Loucy (cell line): ENCODE results near the gene KIRREL1.
"Not testable (repeated sequence)": the region's sequence is repeated elsewhere in the genome, so short reads cannot be mapped to it uniquely, and the experiment has no call there.

Experiments
- H2AFZ ChIP-seq: fragments of 200-600 bp; sonication (generic); 2 replicates; pipeline ENCODE4 v1.6.0; 2016; ENCODE audit warnings: antibody characterized with exemption, mild to moderate bottlenecking, low read length, moderate library complexity
- H3F3A ChIP-seq: fragments of 200-600 bp; 2 replicates; pipeline ENCODE4 v1.6.0; 2016; ENCODE audit warnings: antibody characterized with exemption, low read depth, mild to moderate bottlenecking
- H3K27me3 ChIP-seq: fragments of 200-600 bp; sonication (generic); 2 replicates; pipeline ENCODE4 v1.6.1; 2014; ENCODE audit warnings: low read length, mild to moderate bottlenecking; ENCODE audit not compliant: insufficient read depth, poor library complexity, severe bottlenecking
- H3K36me3 ChIP-seq: fragments of 200-600 bp; sonication (generic); 2 replicates; pipeline ENCODE4 v1.6.1; 2016; ENCODE audit warnings: low read length; ENCODE audit not compliant: insufficient read depth
- H3K4me1 ChIP-seq: fragments of 200-600 bp; sonication (generic); 2 replicates; pipeline ENCODE4 v1.5.1; 2014; ENCODE audit warnings: low read length, mild to moderate bottlenecking; ENCODE audit not compliant: insufficient read depth, poor library complexity, severe bottlenecking
- H3K4me2 ChIP-seq: fragments of 200-600 bp; sonication (generic); 2 replicates; pipeline ENCODE4 v1.6.0; 2014; ENCODE audit warnings: antibody characterized with exemption, low read length, low read depth, mild to moderate bottlenecking; ENCODE audit not compliant: poor library complexity, severe bottlenecking
- H3K4me3 ChIP-seq: fragments of 200-600 bp; sonication (generic); 2 replicates; pipeline ENCODE4 v1.5.1; 2014; ENCODE audit warnings: low read length, mild to moderate bottlenecking, mixed read lengths; ENCODE audit not compliant: poor library complexity, severe bottlenecking
- H3K79me2 ChIP-seq: fragments of 200-600 bp; sonication (generic); 2 replicates; pipeline ENCODE4 v1.6.1; 2014; ENCODE audit warnings: low read length; ENCODE audit not compliant: insufficient read depth
- H3K9ac ChIP-seq: fragments of 200-600 bp; sonication (generic); 2 replicates; pipeline ENCODE4 v1.6.0; 2014; ENCODE audit warnings: mild to moderate bottlenecking, low read depth, low read length, moderate library complexity; ENCODE audit not compliant: poor library complexity, severe bottlenecking
- H3K9me2 ChIP-seq: fragments of 200-600 bp; sonication (generic); replicated peaks from 2 replicates; pipeline ENCODE4 v1.6.1; 2016; ENCODE audit warnings: low read depth, low read length, mixed read lengths
- H3K9me3 ChIP-seq: fragments of 200-600 bp; sonication (generic); 2 replicates; pipeline ENCODE4 v1.6.1; 2014; ENCODE audit warnings: mild to moderate bottlenecking, antibody characterized with exemption, low read length, low read depth; ENCODE audit not compliant: insufficient read depth
- H4K20me1 ChIP-seq: fragments of 200-600 bp; sonication (generic); 2 replicates; pipeline ENCODE4 v1.6.0; 2014; ENCODE audit warnings: antibody characterized with exemption, low read length, mild to moderate bottlenecking; ENCODE audit not compliant: insufficient read depth, poor library complexity, severe bottlenecking
- EZH2phosphoT487 ChIP-seq: fragments of 200-600 bp; IDR thresholded peaks from 2 replicates; pipeline ENCODE4 v1.6.1; 2018; ENCODE audit warnings: antibody characterized with exemption, mild to moderate bottlenecking, moderate library complexity, borderline replicate concordance
- TF ChIP-seq, protein P1 (sequence below): fragments of 200-600 bp; sonication (generic); conservative IDR thresholded peaks from 2 replicates; pipeline ENCODE4 v1.5.1; 2014; ENCODE audit warnings: mild to moderate bottlenecking, antibody characterized with exemption, low read length

The KIRREL1 gene

DNA sequence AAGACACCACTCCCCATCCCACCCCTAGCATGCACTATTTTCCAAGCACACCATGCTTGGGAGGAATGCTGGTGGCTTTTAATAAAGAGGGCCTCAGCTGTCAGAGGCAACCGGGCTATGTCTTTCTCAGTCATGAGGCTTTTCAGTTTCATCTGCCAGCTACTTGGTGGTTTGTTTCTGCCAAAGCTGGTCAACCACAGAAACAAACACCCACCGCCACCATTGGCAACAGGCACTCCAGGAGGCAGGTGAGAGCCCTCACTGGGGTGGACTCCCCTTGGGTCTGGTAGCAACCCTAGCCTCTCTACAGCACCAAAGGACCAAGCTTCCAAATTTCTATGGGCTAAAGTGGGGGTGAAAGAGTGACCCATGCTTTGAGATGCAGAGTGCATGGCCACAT is 133.0 kb downstream of the KIRREL1 start:
- no peaks in the 10 kb centered on the region for H3K79me2 ChIP-seq
- no peak for TF ChIP-seq EZH2phosphoT487
- TF ChIP-seq, protein P1, sequence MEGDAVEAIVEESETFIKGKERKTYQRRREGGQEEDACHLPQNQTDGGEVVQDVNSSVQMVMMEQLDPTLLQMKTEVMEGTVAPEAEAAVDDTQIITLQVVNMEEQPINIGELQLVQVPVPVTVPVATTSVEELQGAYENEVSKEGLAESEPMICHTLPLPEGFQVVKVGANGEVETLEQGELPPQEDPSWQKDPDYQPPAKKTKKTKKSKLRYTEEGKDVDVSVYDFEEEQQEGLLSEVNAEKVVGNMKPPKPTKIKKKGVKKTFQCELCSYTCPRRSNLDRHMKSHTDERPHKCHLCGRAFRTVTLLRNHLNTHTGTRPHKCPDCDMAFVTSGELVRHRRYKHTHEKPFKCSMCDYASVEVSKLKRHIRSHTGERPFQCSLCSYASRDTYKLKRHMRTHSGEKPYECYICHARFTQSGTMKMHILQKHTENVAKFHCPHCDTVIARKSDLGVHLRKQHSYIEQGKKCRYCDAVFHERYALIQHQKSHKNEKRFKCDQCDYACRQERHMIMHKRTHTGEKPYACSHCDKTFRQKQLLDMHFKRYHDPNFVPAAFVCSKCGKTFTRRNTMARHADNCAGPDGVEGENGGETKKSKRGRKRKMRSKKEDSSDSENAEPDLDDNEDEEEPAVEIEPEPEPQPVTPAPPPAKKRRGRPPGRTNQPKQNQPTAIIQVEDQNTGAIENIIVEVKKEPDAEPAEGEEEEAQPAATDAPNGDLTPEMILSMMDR, result no peak

DNA sequence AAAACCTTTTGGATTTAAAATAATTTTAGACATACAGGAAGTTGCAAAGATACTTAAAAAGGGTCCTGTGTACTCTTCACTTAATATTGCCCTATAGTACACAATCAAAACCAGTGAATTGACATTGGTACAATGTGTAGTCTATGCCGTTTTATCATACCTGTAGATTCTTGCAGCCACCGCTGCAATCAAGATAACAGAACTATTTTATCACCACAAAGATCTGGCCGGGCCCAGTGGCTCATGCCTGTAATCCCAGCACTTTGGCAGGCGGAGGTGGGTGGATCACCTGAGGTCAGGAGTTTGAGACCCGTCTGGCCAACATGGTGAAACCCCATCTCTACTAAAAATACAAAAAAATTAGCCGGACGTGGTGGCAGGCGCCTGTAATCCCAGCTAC is 135.1 kb downstream of the KIRREL1 start:
- not testable (repeated sequence) for H3K9me3 ChIP-seq, H3K4me3 ChIP-seq, H3K4me2 ChIP-seq, H3K36me3 ChIP-seq, H3K27me3 ChIP-seq, H2AFZ ChIP-seq, H3K79me2 ChIP-seq, H3F3A ChIP-seq, H3K4me1 ChIP-seq, H4K20me1 ChIP-seq, H3K9me2 ChIP-seq, H3K9ac ChIP-seq

More for the DNA sequence above, 133.0 kb downstream of the KIRREL1 start:
- Histone ChIP-seq H3K27me3 (no peaks in the 10 kb centered on the region), H3K4me1 (peaks cover 5% of the 10 kb centered on the region), H3K9ac (no peak overlapping the region), H3K9me2 (no peaks in the 10 kb centered on the region), H3K4me3 (no peak overlapping the region), H3K36me3 (no peaks in the 10 kb centered on the region), H3K4me2 (no peak overlapping the region), H4K20me1 (no peaks in the 10 kb centered on the region), H2AFZ (no peak overlapping the region), H3F3A (no peaks in the 10 kb centered on the region), H3K9me3 (no peaks in the 10 kb centered on the region)

DNA sequence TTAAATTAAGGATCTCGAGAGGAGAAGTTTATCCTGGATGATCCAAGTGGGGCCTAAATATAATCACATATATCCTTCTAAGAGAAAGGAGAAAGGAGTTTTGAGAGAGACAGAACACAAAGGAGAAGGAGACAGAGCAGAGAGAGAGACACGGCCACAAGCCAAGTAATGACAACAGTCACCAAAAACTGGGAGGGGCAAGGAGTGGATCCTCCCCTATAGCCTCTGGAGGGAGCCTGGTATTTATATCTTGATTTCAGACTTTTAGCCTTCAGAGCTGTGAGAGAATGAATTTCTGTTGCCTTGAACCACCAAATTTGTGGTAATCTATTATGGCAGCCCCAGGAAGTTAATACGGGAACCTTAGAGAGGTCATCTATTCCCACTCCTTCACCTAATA is 137.8 kb downstream of the KIRREL1 start:
- Histone ChIP-seq H3F3A (no peaks in the 10 kb centered on the region), H3K4me1 (peaks cover 1% of the 10 kb centered on the region), H3K4me3 (no peak overlapping the region), H3K27me3 (no peaks in the 10 kb centered on the region), H3K9me2 (no peaks in the 10 kb centered on the region), H3K36me3 (no peaks in the 10 kb centered on the region), H3K9ac (no peak overlapping the region), H3K4me2 (no peak overlapping the region), H2AFZ (no peak overlapping the region), H4K20me1 (no peaks in the 10 kb centered on the region), H3K9me3 (no peaks in the 10 kb centered on the region), H3K79me2 (no peaks in the 10 kb centered on the region)
- TF ChIP-seq EZH2phosphoT487, result no peak
- TF ChIP-seq, protein P1, result no peak

DNA sequence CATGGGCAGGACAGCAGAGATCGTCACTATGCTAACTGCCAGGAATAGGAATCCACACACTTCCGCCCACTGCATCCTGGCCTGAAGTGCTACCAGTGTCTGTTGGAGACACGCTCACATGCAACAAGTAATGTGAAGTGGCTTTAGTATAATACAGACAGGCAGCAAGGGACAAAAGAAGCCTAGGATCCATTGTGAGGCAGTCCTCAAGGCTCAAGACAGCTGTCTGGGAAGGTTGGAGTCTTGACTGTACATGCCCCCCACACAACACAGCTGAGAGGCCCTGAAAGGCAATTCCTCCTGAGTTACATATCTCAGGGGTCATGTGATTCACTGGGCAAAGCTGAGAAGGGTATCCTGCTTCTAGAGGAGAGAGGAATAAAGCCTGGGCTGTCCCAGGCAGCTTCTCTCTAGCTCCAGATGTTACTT is 147.3 kb downstream of the KIRREL1 start:
- no peaks in the 10 kb centered on the region for H3K4me1 ChIP-seq
- no peaks in the 10 kb centered on the region for H3K79me2 ChIP-seq
- TF ChIP-seq EZH2phosphoT487, result no peak
- TF ChIP-seq, protein P1, result no peak
- no peaks in the 10 kb centered on the region for H3K9me2 ChIP-seq
- H3K4me2 ChIP-seq, result no peak overlapping the region
- no peaks in the 10 kb centered on the region for H3K9me3 ChIP-seq
- H2AFZ ChIP-seq, result no peak overlapping the region
- H3K36me3 ChIP-seq, result no peaks in the 10 kb centered on the region
- no peaks in the 10 kb centered on the region for H3K27me3 ChIP-seq
- no peaks in the 10 kb centered on the region for H4K20me1 ChIP-seq
- no peak overlapping the region for H3K9ac ChIP-seq
- H3K4me3 ChIP-seq, result no peak overlapping the region
- no peaks in the 10 kb centered on the region for H3F3A ChIP-seq
